Stimulated activated CD4-positive, alpha-beta T cell treated with anti-CD3 and anti-CD28 coated beads, Interleukin-1b, Interleukin-23, amount 100 ng/mL, for 48 hours (primary cell): ENCODE measurements around the gene RPS6KA5.
"Not testable (repeated sequence)": the region's sequence is repeated elsewhere in the genome, so short reads cannot be mapped to it uniquely, and the experiment has no call there.

Experiments
- DNase-seq: peaks from one replicate; pipeline ENCODE4 v3.0.0-alpha.2; 2020

Gene RPS6KA5

DNA sequence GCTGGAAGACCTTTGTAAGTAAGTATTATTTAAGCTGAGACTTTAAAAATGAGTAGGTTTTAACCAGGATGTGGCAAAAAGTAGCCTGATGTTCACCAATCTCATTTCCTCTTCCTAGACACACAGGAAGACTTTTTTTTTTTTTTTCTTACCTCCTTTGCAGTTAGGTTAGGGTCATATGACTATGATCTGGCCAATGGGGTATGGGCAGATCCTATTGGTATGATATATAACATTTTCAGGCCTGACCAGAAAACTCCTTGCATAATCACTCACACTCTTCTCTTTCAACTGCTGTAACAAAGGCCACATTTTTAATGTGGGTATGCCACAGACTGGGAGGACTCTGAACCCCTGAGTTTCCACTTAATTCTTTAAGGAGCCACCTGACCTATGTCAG, 2.7 kb upstream of the RPS6KA5 start:
- DNase-seq = no peak

DNA sequence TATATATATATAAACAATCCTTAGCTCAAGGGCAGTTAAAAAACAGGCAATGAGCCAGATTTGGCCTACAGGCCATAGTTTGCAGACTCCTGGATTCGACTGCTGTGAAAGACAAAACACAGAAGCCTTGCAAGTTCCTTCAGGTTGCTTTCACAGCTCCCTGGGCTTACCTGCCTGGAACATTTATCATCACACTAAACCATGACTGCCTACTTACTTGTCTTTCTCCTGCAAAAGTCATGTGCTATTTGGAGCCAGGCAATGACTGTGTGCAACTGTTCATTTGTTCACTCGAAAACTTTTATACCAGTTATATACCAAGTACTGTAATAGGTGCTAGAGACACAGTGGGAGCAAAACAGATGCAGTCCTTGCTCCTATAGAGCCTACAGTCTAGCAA, 2.2 kb upstream of the RPS6KA5 start:
- no peak for DNase-seq

DNA sequence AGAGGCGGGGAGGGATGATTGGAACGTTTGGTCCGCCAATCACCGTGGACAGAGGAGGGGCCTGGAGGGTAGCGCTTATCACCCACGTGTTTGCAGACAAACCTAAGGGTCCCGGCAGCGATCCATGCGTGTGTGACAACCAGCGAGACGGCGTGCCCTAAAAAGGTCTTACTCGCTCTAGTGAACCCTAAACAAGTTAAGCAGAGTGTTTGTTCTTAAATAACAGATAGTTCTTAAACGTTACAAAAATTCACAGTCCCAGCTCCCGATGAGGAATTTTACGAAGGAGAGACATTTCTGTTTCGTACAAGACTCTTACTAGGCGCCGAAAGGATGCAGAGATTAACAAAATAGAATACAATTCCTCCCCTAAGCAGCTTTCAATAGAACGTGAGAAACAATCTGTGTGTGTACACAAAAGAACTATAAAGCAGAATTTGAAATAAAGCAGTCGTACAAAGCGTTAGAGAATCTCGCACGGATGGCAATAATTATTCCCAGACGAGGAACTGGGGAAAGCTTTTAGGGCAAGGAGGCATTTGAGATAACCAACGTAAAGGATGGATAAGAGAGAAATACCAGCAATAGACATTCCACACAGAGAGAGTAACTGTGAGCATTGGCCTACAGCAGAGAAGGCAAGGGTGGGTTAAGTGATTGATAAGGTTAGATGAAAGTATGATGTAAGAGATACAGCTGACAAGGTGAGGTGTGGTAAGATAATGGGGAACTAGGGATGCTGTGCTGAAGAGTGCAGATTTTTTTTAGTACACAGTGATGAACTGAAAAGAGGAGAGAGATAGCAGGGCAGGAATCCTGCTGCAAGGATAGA, 831 bp upstream of the RPS6KA5 start:
- DNase-seq = no peak

DNA sequence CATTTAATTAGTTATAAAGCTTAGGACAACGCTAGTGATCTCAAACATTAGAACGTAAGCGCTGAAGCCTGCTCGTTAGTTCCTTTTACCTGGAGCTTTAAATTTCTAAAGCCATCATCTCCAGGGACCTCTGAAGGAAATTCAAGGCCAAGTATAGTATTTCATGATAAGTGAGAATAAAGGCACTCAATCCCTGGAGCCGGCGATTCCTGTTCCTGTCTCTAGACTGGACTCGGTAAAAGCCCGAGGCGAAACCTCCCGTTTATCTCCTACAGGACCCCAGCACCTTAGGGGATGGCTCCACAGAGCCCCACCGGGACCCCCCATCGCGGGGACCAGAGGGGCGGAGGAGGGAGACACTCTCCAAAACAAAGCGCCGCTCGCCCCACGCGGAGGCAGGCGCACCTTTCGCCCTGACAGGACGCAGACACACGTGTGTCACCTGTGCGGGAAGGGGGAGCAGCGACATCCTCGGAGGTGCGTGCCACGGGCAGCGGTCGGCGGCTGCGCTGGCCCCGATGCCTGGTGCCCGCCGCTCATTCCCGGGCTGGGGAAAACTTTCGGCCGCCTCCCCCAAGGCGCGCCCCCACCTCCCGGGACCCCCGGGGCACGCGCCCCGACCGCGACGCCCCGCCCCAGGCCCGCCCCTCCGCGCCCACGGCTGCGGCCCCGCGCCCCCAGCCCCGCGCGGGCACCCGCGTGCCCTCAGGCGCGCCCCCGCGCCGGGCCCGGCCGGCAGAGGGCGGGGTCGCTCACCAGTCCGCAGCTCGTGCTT, 678 bp downstream of the RPS6KA5 start:
- peak; percentile 49 for DNase-seq

DNA sequence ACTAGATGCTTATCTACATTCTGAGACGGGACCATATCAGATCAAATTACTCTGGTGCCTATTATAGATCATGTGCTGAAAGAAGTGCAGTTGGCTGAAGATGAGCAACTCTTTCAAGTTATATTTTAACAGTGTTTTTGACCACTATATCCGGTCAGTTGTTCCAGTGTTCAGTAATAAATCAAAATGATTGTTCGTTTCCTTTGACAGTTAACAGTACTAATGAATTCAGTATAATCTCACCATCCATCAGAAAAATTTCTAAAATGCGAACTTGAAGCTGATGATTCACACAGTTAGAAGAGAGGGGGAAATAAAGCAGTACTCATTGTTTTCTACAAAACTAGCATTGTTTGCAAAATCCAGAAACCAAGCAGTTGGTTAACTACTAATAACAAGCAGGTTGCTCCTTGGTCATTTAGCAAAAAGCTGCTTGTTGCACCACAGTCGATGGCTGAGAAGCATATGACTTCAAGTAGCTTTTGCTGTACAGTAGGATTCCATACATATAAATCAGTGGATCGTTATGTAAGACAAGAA, 2.3 kb downstream of the RPS6KA5 start:
- no peak for DNase-seq

DNA sequence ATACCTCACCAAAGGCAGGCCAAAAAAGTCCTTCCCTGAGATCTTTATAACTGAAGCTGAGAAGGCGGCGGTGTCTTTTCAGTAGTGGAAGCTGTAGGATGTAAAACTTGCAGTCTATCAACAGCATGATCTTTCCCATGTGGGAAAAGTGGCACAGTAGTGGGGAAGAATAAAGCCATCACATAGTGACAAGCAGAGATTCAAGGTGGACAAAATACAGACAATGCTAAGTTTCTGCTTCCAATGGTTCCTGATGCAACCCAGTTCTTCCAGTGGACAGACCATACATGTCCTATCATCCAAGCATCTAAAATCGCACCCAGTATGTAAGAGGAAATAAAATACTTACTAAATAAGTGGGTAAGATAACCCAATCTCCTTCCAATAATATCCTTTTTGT, 4.1 kb downstream of the RPS6KA5 start:
- DNase-seq = no peak

DNA sequence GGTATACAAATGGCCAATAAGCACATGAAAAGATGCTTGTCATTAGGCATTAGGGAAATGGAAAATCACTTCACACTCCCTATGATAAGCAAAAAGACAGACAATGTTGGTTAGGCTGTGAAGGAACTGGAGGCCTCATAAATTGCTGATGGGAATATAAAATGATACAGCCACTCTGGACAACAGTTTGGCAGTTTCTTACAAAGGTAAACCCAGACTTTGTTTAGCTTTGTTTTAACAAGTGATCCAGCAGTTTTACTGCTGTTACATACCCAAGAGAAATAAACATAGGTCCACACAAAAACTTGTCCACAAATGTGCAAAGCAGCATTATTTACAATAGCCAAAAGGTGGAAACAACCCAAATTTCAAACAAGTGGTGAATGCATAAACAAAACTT, 5.4 kb downstream of the RPS6KA5 start:
- DNase-seq = no peak

DNA sequence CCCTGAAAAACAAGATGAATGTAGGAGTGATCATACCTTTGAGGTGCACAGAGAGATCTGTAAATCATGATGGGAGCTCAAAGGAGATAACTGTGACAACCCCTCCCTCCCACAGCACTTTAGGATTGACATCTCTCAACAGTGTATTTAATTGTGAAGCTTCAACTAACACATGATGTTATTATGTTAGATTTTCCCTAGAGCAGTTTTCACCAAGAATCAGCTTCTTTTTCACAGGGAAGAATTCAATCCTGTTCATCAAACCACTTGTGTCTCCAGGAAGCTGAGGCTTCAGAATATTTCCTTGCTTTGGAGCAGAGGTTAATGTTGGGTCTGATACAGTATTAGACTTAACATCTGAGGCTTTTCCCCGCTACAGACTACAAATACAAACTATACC, 11.8 kb downstream of the RPS6KA5 start:
- no peak for DNase-seq

DNA sequence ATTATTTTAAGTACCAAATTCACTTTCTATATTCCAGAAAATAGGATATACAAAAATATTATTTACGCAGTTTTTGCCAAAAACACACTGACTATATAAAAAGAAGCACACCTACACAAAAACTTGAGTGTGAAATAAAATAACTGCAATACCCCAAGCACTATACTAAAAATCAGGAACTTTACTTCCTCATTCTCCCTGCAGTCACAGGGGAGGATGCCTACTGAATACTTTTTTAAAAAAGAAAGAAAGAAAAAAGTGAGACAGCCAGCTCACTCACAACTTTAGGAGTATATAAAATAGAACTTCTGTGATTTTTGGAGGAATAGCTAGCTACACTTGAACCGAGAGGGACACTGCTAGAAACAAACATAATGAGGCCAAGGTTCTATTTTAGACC, 12.2 kb downstream of the RPS6KA5 start:
- DNase-seq = no peak

DNA sequence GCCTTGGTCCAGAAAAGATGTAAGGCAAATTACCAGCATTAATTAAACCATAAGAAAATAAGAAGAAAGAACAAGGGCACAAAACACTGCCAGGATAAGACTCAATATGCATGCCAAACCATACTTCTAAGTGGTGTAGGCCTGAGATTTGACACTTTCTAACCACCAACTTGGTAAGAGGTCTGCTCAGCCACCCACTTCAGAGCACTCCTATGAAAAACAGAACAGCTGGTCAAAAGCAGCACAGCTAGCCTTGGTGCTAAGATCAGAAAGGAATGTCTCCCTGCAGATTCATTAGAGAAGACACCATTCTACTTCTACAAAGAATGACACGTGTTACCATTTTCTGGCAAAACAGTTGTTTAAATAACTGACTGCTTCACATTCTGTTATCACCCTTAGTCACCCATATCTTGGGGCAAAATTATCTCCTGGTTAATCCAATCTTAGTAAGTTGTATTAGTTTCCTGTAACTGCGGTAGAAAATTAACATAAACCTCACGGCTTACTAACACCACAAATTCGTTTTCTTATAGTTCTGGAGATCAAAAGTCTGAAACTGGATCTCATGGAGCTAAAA, 13.2 kb downstream of the RPS6KA5 start:
- DNase-seq = no peak

DNA sequence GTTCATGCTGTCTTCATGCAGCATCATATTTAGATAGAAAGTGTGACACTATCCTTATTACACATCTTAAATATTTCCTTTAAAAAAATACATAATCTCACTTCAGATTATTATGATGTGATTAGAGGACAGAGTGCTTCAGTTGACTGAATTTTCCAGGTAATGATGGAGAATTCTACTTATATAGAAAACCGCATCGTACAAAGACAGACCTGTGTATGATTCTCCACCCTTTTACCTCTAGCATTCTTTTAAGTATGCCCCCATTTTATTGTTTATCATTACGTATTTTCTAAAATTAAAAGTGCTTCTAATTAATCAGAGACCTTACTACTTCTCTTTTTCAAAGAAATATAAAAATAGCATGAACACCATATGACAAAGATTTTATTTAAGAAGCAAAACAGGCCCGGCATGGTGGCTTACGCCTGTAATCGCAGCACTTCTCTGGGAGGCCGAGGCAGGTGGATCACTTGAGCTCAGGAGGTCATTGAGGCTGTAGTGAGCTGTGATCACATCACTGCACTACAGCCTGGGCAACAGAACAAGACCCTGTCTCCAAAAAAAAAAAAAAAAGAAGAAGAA, 13.9 kb downstream of the RPS6KA5 start:
- DNase-seq = no peak

DNA sequence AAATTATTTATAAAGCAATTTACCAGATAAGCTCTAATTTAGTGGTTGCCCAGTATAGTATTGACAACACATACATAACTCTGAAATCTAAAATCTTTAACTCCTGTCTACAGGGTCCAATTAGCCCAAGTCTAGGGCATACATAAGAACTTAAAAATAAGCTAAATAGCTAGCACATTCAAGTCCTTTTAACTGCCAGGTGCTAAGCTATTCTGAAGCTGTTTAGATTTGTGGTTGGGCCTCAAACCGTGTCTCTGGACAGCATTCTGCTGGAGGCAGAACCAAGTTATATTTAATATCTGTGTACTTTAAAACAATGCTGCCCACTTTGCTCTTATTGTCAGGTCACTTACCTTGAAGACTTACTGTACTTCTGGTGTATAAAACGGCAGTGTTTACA, 19.0 kb downstream of the RPS6KA5 start:
- no peak for DNase-seq

DNA sequence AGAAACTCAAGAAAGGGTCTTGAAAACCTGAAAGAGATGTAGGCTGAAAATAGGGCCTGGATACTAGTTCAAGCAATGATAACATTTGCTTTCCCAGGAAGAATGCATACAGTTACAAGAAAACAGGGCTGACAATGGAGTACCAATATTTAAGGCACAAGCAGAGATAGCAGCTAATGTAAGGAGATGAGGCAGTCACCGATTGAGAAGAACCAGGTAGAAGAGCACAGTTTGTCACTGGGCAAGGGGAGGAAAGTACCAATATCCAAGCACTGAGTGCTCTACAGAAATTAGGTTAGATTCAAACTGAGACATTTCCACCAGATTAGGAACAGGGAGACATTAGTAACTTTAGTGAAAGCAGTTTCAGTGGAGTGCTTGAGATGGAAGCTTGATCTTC, 19.9 kb downstream of the RPS6KA5 start:
- DNase-seq = no peak

DNA sequence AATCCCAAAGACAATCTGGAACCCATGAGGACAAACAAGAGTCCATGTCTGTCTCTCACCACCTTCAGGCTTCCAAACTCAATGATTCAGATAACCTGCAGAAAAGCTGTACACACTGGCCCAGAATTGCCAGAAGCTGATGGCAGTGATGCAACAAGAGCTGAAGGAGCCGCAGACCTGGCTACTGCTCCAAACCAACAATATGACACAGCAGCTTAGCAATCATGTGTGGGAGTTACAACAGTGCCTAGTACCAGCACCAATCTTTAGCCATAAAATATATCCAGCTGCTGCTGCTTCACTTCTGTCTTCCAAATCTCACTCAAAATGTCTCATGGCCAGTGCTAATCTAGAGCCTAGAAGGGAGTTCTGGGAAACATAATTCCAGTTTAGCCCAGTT, 22.0 kb downstream of the RPS6KA5 start:
- DNase-seq = peak; percentile 19

DNA sequence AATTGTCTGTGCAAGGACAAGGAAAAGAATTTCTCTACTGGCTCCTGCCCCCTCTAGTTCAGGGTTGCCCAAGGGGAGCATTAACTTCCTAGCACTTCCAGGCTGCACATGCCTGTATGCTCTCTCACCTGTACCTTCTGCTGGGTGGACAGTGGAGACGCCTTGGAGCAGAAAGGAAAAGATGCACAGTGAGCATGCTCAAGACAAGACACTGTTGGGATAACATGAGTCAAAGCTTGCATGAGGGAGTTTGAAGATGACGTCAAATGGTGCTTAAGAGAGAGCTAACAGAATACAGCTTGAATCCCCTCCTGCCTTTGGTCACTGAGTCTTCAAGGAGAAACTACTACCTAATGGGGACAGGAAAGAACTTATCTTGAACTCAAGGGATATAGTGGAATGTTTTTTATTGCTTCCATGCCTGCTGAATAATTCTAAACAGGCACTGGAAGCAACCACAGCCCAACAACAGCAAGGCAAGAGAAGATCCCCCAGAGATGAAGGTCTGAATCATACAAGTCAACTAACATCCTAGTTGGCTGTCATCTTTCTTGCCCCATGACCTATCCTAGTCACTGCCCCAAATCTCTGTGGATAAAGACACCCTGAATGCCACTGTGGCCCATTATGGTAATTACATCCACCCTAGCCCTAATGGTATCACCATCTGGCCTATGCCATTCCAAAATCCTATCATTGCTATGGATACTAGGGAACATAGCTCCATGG, 23.5 kb downstream of the RPS6KA5 start:
- no peak for DNase-seq

DNA sequence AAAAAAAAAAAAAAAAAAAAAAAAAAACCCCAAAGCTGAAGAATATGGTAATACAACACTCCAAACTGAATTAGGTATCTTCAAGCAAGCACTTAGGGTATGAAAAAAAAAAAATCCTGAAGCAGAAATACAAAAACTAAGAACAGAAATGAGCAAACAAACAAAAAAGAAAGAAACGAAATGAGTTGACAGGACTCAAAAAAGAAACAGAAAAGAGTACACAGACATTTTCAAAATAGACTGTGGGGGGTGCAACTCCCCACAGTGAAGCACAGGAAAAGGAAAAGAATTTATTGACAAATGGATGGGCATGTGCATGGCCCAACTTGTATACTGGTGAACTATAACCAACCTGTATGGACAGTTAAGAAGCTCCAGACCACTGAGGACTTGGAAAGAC, 24.6 kb downstream of the RPS6KA5 start:
- no peak for DNase-seq

DNA sequence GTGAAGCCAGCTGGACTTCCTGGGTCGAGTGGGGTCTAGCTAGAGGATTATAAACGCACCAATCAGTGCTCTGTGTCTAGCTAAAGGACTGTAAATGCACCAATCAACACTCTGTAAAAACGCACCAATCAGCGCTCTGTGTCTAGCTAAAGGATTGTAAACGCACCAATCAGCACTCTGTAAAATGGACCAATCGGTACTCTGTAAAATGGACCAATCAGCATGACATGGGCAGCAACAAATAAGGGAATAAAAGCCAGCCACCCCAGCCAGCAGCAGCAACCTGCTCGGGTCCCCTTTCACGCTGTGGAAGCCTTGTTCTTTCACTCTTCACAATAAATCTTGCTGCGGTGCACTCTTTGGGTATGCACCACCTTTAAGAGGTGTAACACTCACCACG, 26.1 kb downstream of the RPS6KA5 start:
- DNase-seq = not testable (repeated sequence)

DNA sequence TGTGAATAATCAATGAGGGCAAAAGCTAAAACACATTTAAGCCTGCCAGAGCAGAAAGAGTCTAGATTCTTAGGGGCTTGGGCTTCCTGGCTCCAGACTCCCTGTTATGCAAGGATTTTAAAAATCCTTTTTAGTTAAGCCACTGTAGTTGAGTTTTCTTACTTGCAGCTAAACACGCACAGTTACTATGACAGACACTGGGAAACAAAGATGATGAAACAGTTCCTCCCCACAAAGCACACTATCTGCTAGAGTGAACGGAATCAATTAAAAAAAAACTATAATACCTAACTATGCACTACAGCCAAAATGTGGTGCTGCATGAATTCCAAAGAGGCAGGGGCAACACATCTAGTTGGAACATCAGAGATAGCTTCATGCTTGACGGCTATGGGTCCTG, 28.2 kb downstream of the RPS6KA5 start:
- no peak for DNase-seq

DNA sequence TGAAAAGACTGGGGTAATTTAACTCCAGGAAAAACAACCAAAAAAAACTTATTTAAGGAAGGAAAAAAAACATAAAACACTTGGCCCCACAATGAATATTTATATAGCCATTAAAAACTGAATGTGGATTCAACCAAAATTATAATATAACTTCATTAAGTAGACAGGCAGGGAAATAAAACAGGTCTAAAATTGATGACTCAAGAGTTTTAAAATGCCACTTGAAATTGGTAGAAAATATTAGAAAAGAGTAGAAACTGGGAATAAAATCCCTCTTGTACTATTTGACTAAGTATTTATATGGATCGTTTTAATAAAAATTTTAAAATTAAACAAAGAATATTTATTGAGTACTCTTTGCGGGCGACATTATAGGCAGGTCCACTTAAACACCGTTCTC, 28.8 kb downstream of the RPS6KA5 start:
- no peak for DNase-seq

DNA sequence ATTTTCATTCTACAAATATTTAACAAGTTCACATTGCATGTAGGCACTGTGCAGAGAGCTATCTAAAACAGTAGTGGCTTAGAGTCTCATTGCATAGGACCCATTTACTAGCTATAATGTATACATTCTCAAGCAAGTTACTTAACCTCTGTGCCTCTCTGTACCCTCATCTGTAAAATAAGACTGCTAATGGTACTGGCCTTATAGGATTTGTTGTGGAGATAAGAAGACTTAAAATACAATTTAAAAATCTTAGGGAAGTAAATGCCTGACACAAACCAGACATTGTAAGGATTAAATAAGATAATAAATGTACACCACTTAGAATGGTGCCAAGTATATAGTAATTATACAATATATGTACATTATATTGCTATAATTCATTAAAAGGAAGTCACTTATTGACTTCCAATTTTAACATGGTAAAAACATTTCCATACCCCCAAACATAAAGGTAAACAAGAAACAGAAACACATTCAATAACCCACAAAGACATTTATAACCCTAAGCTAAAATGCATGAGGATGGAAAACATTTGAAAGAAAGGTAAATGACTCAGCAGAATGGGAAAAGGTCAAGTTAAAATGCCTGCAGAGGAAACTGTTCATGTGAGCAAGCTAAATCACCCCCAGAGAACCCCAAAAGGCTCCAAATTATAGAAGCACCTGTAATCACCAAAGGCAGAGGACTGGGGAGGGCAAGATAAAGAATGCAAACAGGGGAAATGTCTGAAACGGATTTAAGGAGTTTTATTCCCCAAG, 30.8 kb downstream of the RPS6KA5 start:
- no peak for DNase-seq

DNA sequence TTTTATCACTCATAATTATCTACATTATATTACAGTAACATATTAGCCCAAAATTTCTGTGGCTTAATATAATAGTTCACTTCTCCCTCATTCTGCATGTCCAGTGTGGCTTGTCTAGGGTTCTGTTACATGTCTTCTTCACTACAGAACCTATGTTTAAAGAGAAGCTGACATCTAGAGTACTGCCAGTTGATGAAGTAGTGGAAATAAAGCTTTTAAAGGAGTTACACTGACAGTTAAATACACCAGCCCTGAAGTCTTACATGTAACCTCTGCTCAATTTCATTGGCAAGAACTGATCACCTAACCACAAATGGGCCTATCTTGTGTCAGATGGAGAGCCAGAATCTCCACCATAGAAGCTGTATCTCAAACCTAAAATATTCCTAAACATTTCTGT, 32.9 kb downstream of the RPS6KA5 start:
- no peak for DNase-seq

DNA sequence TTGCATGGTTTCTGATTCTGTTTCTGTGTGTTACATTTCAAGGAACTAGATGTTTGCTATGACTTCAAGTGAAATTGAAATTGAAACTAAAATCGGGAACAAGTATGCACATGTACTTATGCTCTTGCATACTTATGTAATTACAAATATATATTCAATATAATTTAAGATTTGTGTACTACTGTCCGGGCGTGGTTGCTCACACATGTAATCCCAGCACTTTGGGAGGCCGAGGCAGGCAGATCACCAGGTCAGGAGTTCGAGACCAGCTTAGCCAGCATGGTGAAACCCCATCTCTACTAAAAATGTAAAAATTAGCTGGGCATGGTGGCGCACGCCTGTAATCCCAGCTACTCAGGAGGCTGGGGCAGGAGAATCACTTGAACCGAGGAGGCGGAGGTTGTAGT, 37.8 kb downstream of the RPS6KA5 start:
- DNase-seq = not testable (repeated sequence)
